Left ventricle myocardium inferior (tissue), 1 donor: ENCODE data around the gene DNAJB4. TPM values are rescaled to one million over a fixed set of nuclear protein-coding genes. Genes with fewer than 3 reads are reported as not detected.
A peak's percentile ranks its signal among the peaks of the same experiment; 100 is the strongest.
"Not testable (repeated sequence)": the region's sequence is repeated elsewhere in the genome, so short reads cannot be mapped to it uniquely, and the experiment has no call there.

Experiments used
- DNase-seq: peaks from one replicate; pipeline ENCODE4 v3.0.0-alpha.2; 2020
- H3K27ac ChIP-seq: fragments of 200-600 bp; replicated peaks from 2 replicates; pipeline ENCODE4 v1.8.0; 2021
- H3K27me3 ChIP-seq: fragments of 200-600 bp; 2 replicates; pipeline ENCODE4 v1.8.0; 2021; ENCODE audit warnings: low read depth
- H3K36me3 ChIP-seq: fragments of 200-600 bp; 2 replicates; pipeline ENCODE4 v1.8.0; 2021
- H3K4me1 ChIP-seq: fragments of 200-600 bp; 2 replicates; pipeline ENCODE4 v1.8.0; 2021
- H3K4me3 ChIP-seq: fragments of 200-600 bp; 2 replicates; pipeline ENCODE4 v1.8.0; 2021; ENCODE audit warnings: mild to moderate bottlenecking, moderate library complexity
- H3K9me3 ChIP-seq: fragments of 200-600 bp; replicated peaks from 2 replicates; pipeline ENCODE4 v1.8.0; 2021
- CTCF ChIP-seq: fragments of 200-600 bp; IDR thresholded peaks from 2 replicates; pipeline ENCODE4 v1.8.0; 2021; ENCODE audit warnings: antibody characterized with exemption, mild to moderate bottlenecking, borderline replicate concordance
- intact Hi-C: fragments of 100-400 bp; cut with micrococcal nuclease; formaldehyde crosslinking; loops from one replicate; pipeline ENCODE4 v1.11.0; 2022
- total RNA-seq: library from RNA; stranded (reverse); fragmentation: NEBNext Ultra II Directional; extraction: Animal tissue kit (Norgen Biotek cat#: 25700); gene quantifications from one replicate; pipeline ENCODE4 v1.2.1, GENCODE V29; 2021
- donor health status: DM: no; HTN: yes; CAD: no; lungs with severe emphysema.

DNAJB4 gene
- total RNA-seq, 1 donor from 2014 or later, result 118 TPM

DNA sequence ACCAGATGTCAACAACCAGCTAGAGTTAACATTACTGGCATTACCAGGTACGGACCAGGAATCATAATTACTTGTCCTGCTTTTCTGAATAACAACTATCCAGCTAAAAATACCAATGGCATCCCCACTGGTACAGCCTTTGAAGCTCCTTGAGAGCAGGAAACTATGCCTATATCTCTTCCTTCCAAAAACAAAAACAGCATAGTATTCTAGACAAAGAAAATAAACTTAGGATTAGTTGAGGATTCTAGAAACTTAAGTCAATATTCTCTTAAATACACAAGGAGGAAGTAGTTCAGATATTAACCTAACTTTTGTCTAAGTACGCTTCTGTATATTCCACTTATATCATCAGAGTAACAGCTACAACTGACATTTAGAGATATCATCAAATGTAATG lies 28.8 kb upstream of the DNAJB4 start:
- peak overlapping the region; percentile 12 for H3K27ac ChIP-seq
- intact Hi-C loops, result loop anchor here (5.0 kb wide), 1 partner anchor 136 kb away; no protein-coding TSS in a partner anchor
- no peak for TF ChIP-seq CTCF
- H3K4me3 ChIP-seq, result peak overlapping the region; percentile 75
- no peaks in the 10 kb centered on the region for H3K9me3 ChIP-seq
- H3K4me1 ChIP-seq, result peaks cover 81% of the 10 kb centered on the region
- H3K36me3 ChIP-seq, result peaks cover 11% of the 10 kb centered on the region
- no peaks in the 10 kb centered on the region for H3K27me3 ChIP-seq
- no peak for DNase-seq

- H3K9me3 ChIP-seq, result no peaks in the 10 kb centered on the region
- peak overlapping the region; percentile 99 for H3K27ac ChIP-seq
- H3K4me1 ChIP-seq, result peaks cover 83% of the 10 kb centered on the region
- DNase-seq, result no peak
- intact Hi-C loops, result loop anchor here (5.0 kb wide), 1 partner anchor 136 kb away; no protein-coding TSS in a partner anchor
- no peaks in the 10 kb centered on the region for H3K27me3 ChIP-seq
- TF ChIP-seq CTCF, result no peak
- peaks cover 14% of the 10 kb centered on the region for H3K36me3 ChIP-seq
- H3K4me3 ChIP-seq, result peak overlapping the region; percentile 75
Observed at GRCh38 chr1:77976433-77977076, 28.2 kb upstream of the DNAJB4 start.

DNA sequence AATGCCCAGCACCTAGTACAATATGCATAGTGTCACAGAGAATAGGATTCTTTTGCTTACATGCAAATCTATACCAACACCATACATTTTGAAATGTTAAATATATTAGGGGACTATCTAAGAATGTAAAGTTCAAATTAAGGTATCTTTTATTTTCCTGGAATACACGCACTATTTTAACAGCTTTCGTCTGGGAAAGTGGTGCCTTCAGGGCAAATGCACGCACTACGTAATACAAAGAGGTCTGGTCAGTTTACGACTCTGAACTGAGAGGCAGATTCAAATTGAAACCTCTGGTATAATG lies 26.8 kb upstream of the DNAJB4 start:
- Histone ChIP-seq H3K27me3 (no peaks in the 10 kb centered on the region), H3K36me3 (peaks cover 17% of the 10 kb centered on the region), H3K9me3 (no peaks in the 10 kb centered on the region), H3K27ac (peak overlapping the region; percentile 99), H3K4me1 (peaks cover 75% of the 10 kb centered on the region), H3K4me3 (peak overlapping the region; percentile 75)
- DNase-seq, result no peak
- intact Hi-C loops, result loop anchor here (2.0 to 5.0 kb wide), 2 partner anchors 27 to 134 kb away; partner anchors contain the start of gene DNAJB4
- TF ChIP-seq CTCF, result no peak

GRCh38 chr1:77978293-77978968 lies 26.3 kb upstream of the DNAJB4 start:
- H3K4me1 ChIP-seq, result peaks cover 70% of the 10 kb centered on the region
- peak overlapping the region; percentile 99 for H3K27ac ChIP-seq
- H3K4me3 ChIP-seq, result peak overlapping the region; percentile 75
- H3K27me3 ChIP-seq, result no peaks in the 10 kb centered on the region
- no peak for TF ChIP-seq CTCF
- intact Hi-C loops, result loop anchor here (2.0 to 5.0 kb wide), 2 partner anchors 26 to 134 kb away; partner anchors contain the start of gene DNAJB4
- no peaks in the 10 kb centered on the region for H3K9me3 ChIP-seq
- H3K36me3 ChIP-seq, result peaks cover 17% of the 10 kb centered on the region
- DNase-seq, result no peak

- Histone ChIP-seq H3K4me3 (peak within 1 kb of the TSS; percentile 75), H3K9me3 (no peaks in the 10 kb centered on the region), H3K36me3 (peaks cover 14% of the 10 kb centered on the region), H3K4me1 (peaks cover 72% of the 10 kb centered on the region), H3K27me3 (no peaks in the 10 kb centered on the region), H3K27ac (peak within 1 kb of the TSS; percentile 99)
- peak; percentile 88 for TF ChIP-seq CTCF
- intact Hi-C loops, result loop anchor here (2.0 to 5.0 kb wide), 2 partner anchors 26 to 133 kb away; partner anchors contain the start of gene DNAJB4
- DNase-seq, result peak; percentile 91
Observed at GRCh38 chr1:77978969-77979876, 25.5 kb upstream of the DNAJB4 start, which contains the start of gene FUBP1. FUBP1 (minus strand) TSS chr1:77979072; CDS start chr1:77979004, 68 bp downstream.

GRCh38 chr1:77983352-77983996 lies 21.3 kb upstream of the DNAJB4 start:
- H3K36me3 ChIP-seq, intact Hi-C loops, DNase-seq, H3K27me3 ChIP-seq, H3K4me3 ChIP-seq, H3K9me3 ChIP-seq: not testable (repeated sequence)
- Histone ChIP-seq H3K27ac (peak overlapping the region; percentile 56), H3K4me1 (peaks cover 66% of the 10 kb centered on the region)
